Neural cell (in vitro differentiated cells): ENCODE measurements around the gene HDAC11. TPM values are rescaled to one million over a fixed set of nuclear protein-coding genes. Genes with fewer than 3 reads are reported as not detected.

Experiments
- H2AFZ ChIP-seq: fragments of 200-600, 300-800 bp; sonication (generic), shearing (Covaris generic); 2 replicates; pipeline ENCODE4 v1.6.0; 2014; ENCODE audit warnings: low read depth, mild to moderate bottlenecking, antibody characterized with exemption, low read length, moderate library complexity
- H3F3A ChIP-seq: fragments of 200-600 bp; shearing (Covaris generic); 2 replicates; pipeline ENCODE4 v1.6.1; 2016; ENCODE audit warnings: mild to moderate bottlenecking, moderate library complexity, mixed read lengths, antibody characterized with exemption, low read length; ENCODE audit not compliant: insufficient read depth, poor library complexity, severe bottlenecking
- H3K27ac ChIP-seq: fragments of 200-600, 300-800 bp; sonication (generic), shearing (Covaris generic); 2 replicates; pipeline ENCODE4 v1.5.1; 2014; ENCODE audit warnings: mild to moderate bottlenecking, low read length, moderate library complexity
- H3K27me3 ChIP-seq: fragments of 300-800, 200-600 bp; sonication (generic), shearing (Covaris generic); 2 replicates; pipeline ENCODE4 v1.6.0; 2014; ENCODE audit warnings: mild to moderate bottlenecking, low read depth, low read length, moderate library complexity; ENCODE audit not compliant: insufficient read depth
- H3K36me3 ChIP-seq: fragments of 300-800, 200-600 bp; sonication (generic), shearing (Covaris generic); 2 replicates; pipeline ENCODE4 v1.5.1; 2014; ENCODE audit warnings: mild to moderate bottlenecking, antibody characterized with exemption, low read length, moderate library complexity; ENCODE audit not compliant: insufficient read depth
- H3K4me2 ChIP-seq: fragments of 300-800, 200-600 bp; sonication (generic), shearing (Covaris generic); 2 replicates; pipeline ENCODE4 v1.6.0; 2014; ENCODE audit warnings: mild to moderate bottlenecking, low read length
- H3K4me3 ChIP-seq: fragments of 300-800, 200-600 bp; sonication (generic), shearing (Covaris generic); 2 replicates; pipeline ENCODE4 v1.5.1; 2014; ENCODE audit warnings: mild to moderate bottlenecking, low read length, moderate library complexity
- H3K79me2 ChIP-seq: fragments of 200-600 bp; shearing (Covaris generic); replicated peaks from 2 replicates; pipeline ENCODE4 v1.6.0; 2014; ENCODE audit warnings: mild to moderate bottlenecking, low read length, moderate library complexity; ENCODE audit not compliant: insufficient read depth
- H3K9ac ChIP-seq: fragments of 300-800, 200-600 bp; sonication (generic), shearing (Covaris generic); 2 replicates; pipeline ENCODE4 v1.6.1; 2016; ENCODE audit warnings: mild to moderate bottlenecking, low read length, mixed read lengths
- H3K9me2 ChIP-seq: fragments of 200-600 bp; shearing (Covaris generic); 2 replicates; pipeline ENCODE4 v1.6.1; 2016; ENCODE audit warnings: mild to moderate bottlenecking, low read length, mixed read lengths; ENCODE audit not compliant: insufficient read depth
- H3K9me3 ChIP-seq: fragments of 200-600, 300-800 bp; sonication (generic), shearing (Covaris generic); 2 replicates; pipeline ENCODE4 v1.6.1; 2016; ENCODE audit warnings: mild to moderate bottlenecking, mixed run types, low read length, moderate library complexity, mixed read lengths
- H4K20me1 ChIP-seq: fragments of 200-600 bp; shearing (Covaris generic); 2 replicates; pipeline ENCODE4 v1.6.1; 2016; ENCODE audit warnings: mild to moderate bottlenecking, mixed run types; ENCODE audit not compliant: insufficient read depth
- CTCF ChIP-seq: fragments of 450-650 bp; IDR thresholded peaks from 2 replicates; pipeline ENCODE4 v1.5.1; 2014; ENCODE audit warnings: antibody characterized with exemption, mild to moderate bottlenecking, moderate library complexity; ENCODE audit not compliant: poor library complexity, severe bottlenecking
- EP300 ChIP-seq: fragments of 450-650 bp; conservative IDR thresholded peaks from 2 replicates; pipeline ENCODE4 v1.6.1; 2014; ENCODE audit warnings: antibody characterized with exemption, mild to moderate bottlenecking, moderate library complexity; ENCODE audit not compliant: poor library complexity, severe bottlenecking
- EZH2 ChIP-seq: fragments of 200-600, 300-800 bp; shearing (Covaris generic), sonication (generic); IDR thresholded peaks from 2 replicates; pipeline ENCODE4 v1.6.1; 2014; ENCODE audit warnings: antibody characterized with exemption, low read length, borderline replicate concordance, mild to moderate bottlenecking; ENCODE audit not compliant: insufficient read depth, poor library complexity, severe bottlenecking
- MXI1 ChIP-seq: fragments of 450-650 bp; conservative IDR thresholded peaks from 2 replicates; pipeline ENCODE4 v1.6.1; 2014; ENCODE audit warnings: antibody characterized with exemption, mild to moderate bottlenecking; ENCODE audit not compliant: poor library complexity, severe bottlenecking
- POLR2AphosphoS5 ChIP-seq: IDR thresholded peaks from 2 replicates; pipeline ENCODE4 v1.6.1; 2012
- RAD21 ChIP-seq: fragments of 450-650 bp; conservative IDR thresholded peaks from 2 replicates; pipeline ENCODE4 v1.6.1; 2014; ENCODE audit warnings: antibody characterized with exemption, mild to moderate bottlenecking, moderate library complexity
- SMC3 ChIP-seq: fragments of 450-650 bp; conservative IDR thresholded peaks from 2 replicates; pipeline ENCODE4 v1.6.1; 2014; ENCODE audit warnings: antibody characterized with exemption, mild to moderate bottlenecking, moderate library complexity; ENCODE audit not compliant: poor library complexity
- TAF1 ChIP-seq: IDR thresholded peaks from 2 replicates; pipeline ENCODE4 v1.6.1; 2012; ENCODE audit warnings: low read depth
- polyA plus RNA-seq: library from polyadenylated mRNA; depleted of rRNA; stranded (reverse); fragments of >200 nt; gene quantifications from 2 replicates; pipeline ENCODE4 v1.2.3, GENCODE V29; 2014
- TF ChIP-seq, protein P1 (sequence below): IDR thresholded peaks from 2 replicates; pipeline ENCODE4 v1.6.1; 2012; ENCODE audit warnings: borderline replicate concordance

The HDAC11 gene
- polyA plus RNA-seq, 1 donor from 2014 or later, result 14.8 TPM

DNA sequence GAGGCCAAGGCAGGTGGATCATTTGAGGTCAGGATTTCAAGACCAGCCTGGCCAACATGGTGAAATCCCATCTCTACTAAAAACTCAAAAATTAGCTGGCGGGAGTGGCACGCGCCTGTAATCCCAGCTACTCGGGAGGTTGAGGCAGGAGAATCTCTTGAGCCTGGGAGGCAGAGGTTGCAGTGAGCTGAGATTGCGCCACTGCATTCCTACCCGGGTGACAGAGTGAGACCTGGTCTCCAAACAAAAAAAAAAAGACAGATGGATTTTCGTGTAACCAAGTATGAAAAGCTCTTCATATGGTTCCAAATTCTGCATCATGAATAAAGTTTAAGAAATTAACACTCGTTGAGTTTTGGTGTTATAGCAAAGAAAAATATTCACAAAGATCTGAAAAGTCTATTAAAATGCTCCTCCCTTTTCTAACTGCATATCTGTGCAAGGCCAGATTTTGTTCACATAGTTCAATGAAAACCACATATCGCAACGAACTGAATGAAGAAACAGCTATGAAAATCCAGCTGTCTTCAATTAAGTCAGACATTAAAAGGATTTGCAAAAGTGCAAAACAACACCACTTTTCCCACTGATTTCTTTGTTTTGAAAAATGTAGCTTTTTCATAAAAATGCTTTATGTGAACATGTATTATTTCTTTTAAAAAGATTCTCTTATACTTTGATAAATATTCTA is 45.0 kb downstream of the HDAC11 start:
- Histone ChIP-seq H3K9me3 (no peaks in the 10 kb centered on the region), H3K36me3 (no peaks in the 10 kb centered on the region), H3K4me2 (no peak overlapping the region), H3F3A (no peaks in the 10 kb centered on the region), H3K79me2 (no peaks in the 10 kb centered on the region), H2AFZ (no peak overlapping the region), H3K4me3 (no peak overlapping the region), H3K9ac (no peak overlapping the region), H4K20me1 (no peaks in the 10 kb centered on the region), H3K9me2 (no peaks in the 10 kb centered on the region), H3K27me3 (no peaks in the 10 kb centered on the region), H3K27ac (no peak overlapping the region)
- TF ChIP-seq MXI1, result no peak
- TF ChIP-seq EP300, result no peak
- TF ChIP-seq EZH2, result no peak
- TF ChIP-seq SMC3, result no peak
- TF ChIP-seq TAF1, result no peak

- no peaks in the 10 kb centered on the region for H3K9me3 ChIP-seq
- no peaks in the 10 kb centered on the region for H3K36me3 ChIP-seq
- no peaks in the 10 kb centered on the region for H3F3A ChIP-seq
- no peaks in the 10 kb centered on the region for H3K9me2 ChIP-seq
- no peak overlapping the region for H3K4me3 ChIP-seq
- H2AFZ ChIP-seq, result no peak overlapping the region
- H3K27me3 ChIP-seq, result no peaks in the 10 kb centered on the region
- H3K9ac ChIP-seq, result no peak overlapping the region
- H3K27ac ChIP-seq, result no peak overlapping the region
- no peak overlapping the region for H3K4me2 ChIP-seq
- H4K20me1 ChIP-seq, result no peaks in the 10 kb centered on the region
- TF ChIP-seq CTCF, result no peak
- TF ChIP-seq SMC3, result no peak
- TF ChIP-seq MXI1, result no peak
- TF ChIP-seq RAD21, result no peak
- TF ChIP-seq EP300, result no peak
- H3K79me2 ChIP-seq, result no peaks in the 10 kb centered on the region
Observed at GRCh38 chr3:13525827-13526625, 45.9 kb downstream of the HDAC11 start.

DNA sequence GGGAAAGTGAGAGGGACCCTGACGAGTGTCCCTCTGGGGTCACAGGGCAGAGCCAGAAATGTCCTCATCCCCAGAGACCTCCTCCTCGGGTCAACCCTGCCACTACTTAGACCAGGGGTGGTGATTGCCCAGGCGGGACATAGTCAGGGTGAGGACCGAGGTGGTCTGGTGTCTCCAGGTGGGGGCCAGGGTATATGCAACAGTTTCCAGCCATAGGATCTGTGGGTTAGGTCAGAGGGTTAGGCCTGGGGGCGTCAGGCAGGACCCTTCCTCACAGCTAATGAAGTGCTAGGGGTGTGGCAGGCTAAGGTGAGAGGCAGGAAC is 46.5 kb downstream of the HDAC11 start:
- Histone ChIP-seq H3K9ac (no peak overlapping the region), H3K27ac (no peak overlapping the region), H3K27me3 (no peaks in the 10 kb centered on the region), H3K9me2 (no peaks in the 10 kb centered on the region), H4K20me1 (no peaks in the 10 kb centered on the region), H3K79me2 (no peaks in the 10 kb centered on the region), H2AFZ (no peak overlapping the region), H3K9me3 (no peaks in the 10 kb centered on the region), H3K36me3 (no peaks in the 10 kb centered on the region), H3F3A (no peaks in the 10 kb centered on the region), H3K4me3 (no peak overlapping the region), H3K4me2 (no peak overlapping the region)
- TF ChIP-seq TAF1 (no peak), MXI1 (no peak), SMC3 (no peak), RAD21 (no peak), POLR2AphosphoS5 (no peak), EZH2 (no peak), EP300 (no peak), CTCF (no peak)
- TF ChIP-seq, protein P1, sequence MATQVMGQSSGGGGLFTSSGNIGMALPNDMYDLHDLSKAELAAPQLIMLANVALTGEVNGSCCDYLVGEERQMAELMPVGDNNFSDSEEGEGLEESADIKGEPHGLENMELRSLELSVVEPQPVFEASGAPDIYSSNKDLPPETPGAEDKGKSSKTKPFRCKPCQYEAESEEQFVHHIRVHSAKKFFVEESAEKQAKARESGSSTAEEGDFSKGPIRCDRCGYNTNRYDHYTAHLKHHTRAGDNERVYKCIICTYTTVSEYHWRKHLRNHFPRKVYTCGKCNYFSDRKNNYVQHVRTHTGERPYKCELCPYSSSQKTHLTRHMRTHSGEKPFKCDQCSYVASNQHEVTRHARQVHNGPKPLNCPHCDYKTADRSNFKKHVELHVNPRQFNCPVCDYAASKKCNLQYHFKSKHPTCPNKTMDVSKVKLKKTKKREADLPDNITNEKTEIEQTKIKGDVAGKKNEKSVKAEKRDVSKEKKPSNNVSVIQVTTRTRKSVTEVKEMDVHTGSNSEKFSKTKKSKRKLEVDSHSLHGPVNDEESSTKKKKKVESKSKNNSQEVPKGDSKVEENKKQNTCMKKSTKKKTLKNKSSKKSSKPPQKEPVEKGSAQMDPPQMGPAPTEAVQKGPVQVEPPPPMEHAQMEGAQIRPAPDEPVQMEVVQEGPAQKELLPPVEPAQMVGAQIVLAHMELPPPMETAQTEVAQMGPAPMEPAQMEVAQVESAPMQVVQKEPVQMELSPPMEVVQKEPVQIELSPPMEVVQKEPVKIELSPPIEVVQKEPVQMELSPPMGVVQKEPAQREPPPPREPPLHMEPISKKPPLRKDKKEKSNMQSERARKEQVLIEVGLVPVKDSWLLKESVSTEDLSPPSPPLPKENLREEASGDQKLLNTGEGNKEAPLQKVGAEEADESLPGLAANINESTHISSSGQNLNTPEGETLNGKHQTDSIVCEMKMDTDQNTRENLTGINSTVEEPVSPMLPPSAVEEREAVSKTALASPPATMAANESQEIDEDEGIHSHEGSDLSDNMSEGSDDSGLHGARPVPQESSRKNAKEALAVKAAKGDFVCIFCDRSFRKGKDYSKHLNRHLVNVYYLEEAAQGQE, result no peak
